ENCODE measurements around the gene PRM2.

PRM2 gene

GRCh38 chr16:11264155-11264832, 12.0 kb downstream of the PRM2 start:
- TF ChIP-seq ZFX (IDR thresholded peaks at IDR 0.05; ENCODE audit: borderline replicate concordance), result no peak
- no peak for TF ChIP-seq CTCF (IDR thresholded peaks at IDR 0.05)
- no peak overlapping the region for H3K27ac ChIP-seq

GRCh38 chr16:11263737-11264136, 12.5 kb downstream of the PRM2 start:
- no peak overlapping the region for H3K27ac ChIP-seq
- TF ChIP-seq ZFX (IDR thresholded peaks at IDR 0.05; ENCODE audit: borderline replicate concordance) (no peak), CTCF (IDR thresholded peaks at IDR 0.05) (no peak)

- no peak overlapping the region for H3K27ac ChIP-seq
- TF ChIP-seq CTCF (IDR thresholded peaks at IDR 0.05), result no peak
- TF ChIP-seq ZFX (IDR thresholded peaks at IDR 0.05; ENCODE audit: borderline replicate concordance), result no peak
Observed at GRCh38 chr16:11262915-11263314, 13.4 kb downstream of the PRM2 start.

GRCh38 chr16:11260596-11260966, 15.7 kb downstream of the PRM2 start:
- TF ChIP-seq CTCF (IDR thresholded peaks at IDR 0.05), result no peak
- TF ChIP-seq ZFX (IDR thresholded peaks at IDR 0.05; ENCODE audit: borderline replicate concordance), result no peak

GRCh38 chr16:11259655-11260595, 16.4 kb downstream of the PRM2 start:
- TF ChIP-seq ZFX (IDR thresholded peaks at IDR 0.05; ENCODE audit: borderline replicate concordance) (no peak), CTCF (IDR thresholded peaks at IDR 0.05) (no peak)
- H3K27ac ChIP-seq, result no peak overlapping the region

More at GRCh38 chr16:11260596-11260966, 15.7 kb downstream of the PRM2 start:
- H3K27ac ChIP-seq, result no peak overlapping the region

- H3K27ac ChIP-seq, result no peak overlapping the region
- no peak for TF ChIP-seq CTCF (IDR thresholded peaks at IDR 0.05)
- TF ChIP-seq ZFX (IDR thresholded peaks at IDR 0.05; ENCODE audit: borderline replicate concordance), result no peak
Observed at GRCh38 chr16:11258553-11259492, 17.5 kb downstream of the PRM2 start.

All from 22Rv1 (cell line).